ENCODE data around the gene UBQLN4.

The UBQLN4 gene

DNA sequence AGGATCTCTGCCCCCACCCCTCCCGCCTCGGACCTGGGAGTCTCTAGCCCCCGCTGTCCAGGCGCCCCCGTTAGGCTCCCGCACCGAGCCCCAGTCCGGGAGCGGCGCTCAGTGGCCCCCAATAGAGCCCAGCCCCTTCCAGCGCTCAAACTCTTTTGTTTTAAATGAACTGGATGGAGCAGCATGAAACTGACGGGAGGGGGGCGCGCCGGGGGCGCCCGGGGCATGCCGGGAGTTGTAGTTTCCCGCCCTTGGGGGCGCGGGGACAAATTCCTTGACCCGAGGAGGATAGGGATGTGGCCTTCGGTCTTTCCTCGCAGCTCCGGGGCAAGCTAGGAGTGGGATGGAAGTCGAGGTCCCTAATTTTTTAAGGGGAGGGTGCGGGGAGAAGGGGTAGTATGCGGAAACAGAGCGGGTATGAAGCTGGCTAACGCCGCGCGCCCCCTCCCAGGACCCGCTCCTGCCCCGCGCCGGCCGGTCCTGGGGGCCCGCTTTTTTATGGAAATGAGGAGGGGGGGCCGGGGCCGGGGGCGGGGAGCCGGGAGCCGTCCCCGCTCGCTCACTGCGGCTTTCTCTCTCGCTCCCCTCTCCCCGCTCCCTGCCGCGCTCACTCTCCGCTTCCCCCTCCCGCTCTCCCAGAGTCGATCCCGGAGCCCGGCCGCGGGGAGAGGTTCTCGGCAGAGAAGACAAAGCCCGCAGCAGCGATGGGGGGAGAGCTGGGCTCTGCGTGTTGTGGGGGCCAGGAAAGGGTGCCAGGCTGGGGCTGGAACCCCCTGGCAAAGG lies 28.9 kb upstream of the UBQLN4 start, which contains the start of gene MEX3A:
Gene MEX3A, minus strand, starts transcription at position 157 of the 783 bp plus-strand sequence. CDS start 467 bp downstream, outside the sequence.
- peak within 1 kb of the TSS; percentile 94 for H3K4me3 ChIP-seq (ENCODE audit: low read length, poor library complexity, severe bottlenecking)
- H3K4me1 ChIP-seq (ENCODE audit: insufficient read depth, low read length, poor library complexity, severe bottlenecking): peaks cover 35% of the 10 kb centered on the region
- H2AFZ ChIP-seq (ENCODE audit: low read length): peak within 1 kb of the TSS; percentile 94
- peaks cover 46% of the 10 kb centered on the region for H3K79me2 ChIP-seq (ENCODE audit: insufficient read depth, low read length)
- H3K9me3 ChIP-seq (ENCODE audit: insufficient read depth, low read depth, low read length): no peaks in the 10 kb centered on the region
- no peak for TF ChIP-seq CTCF (conservative IDR thresholded peaks at IDR 0.05; ENCODE audit: low read length)
- TF ChIP-seq EZH2phosphoT487 (IDR thresholded peaks at IDR 0.05; ENCODE audit: borderline replicate concordance): no peak
- H3F3A ChIP-seq (ENCODE audit: low read depth): no peaks in the 10 kb centered on the region
- H3K4me2 ChIP-seq (ENCODE audit: low read depth, low read length, poor library complexity, severe bottlenecking): peak within 1 kb of the TSS; percentile 99
- no peaks in the 10 kb centered on the region for H3K9me2 ChIP-seq (replicated peaks; ENCODE audit: low read depth, low read length)
- H4K20me1 ChIP-seq (ENCODE audit: insufficient read depth, low read length, poor library complexity, severe bottlenecking): peaks cover 28% of the 10 kb centered on the region
- peaks cover 2% of the 10 kb centered on the region; the same call in 1 of the 2 replicates for H3K36me3 ChIP-seq (ENCODE audit: insufficient read depth, low read length)
- peak within 1 kb of the TSS; percentile 88 for H3K9ac ChIP-seq (ENCODE audit: low read depth, low read length, poor library complexity, severe bottlenecking)
- no peaks in the 10 kb centered on the region for H3K27me3 ChIP-seq (ENCODE audit: insufficient read depth, low read length, poor library complexity, severe bottlenecking)

- peak overlapping the region; percentile 94 for H2AFZ ChIP-seq (ENCODE audit: low read length)
- no peaks in the 10 kb centered on the region for H3K9me3 ChIP-seq (ENCODE audit: insufficient read depth, low read depth, low read length)
- H3K9ac ChIP-seq (ENCODE audit: low read depth, low read length, poor library complexity, severe bottlenecking): peak overlapping the region; percentile 88
- no peaks in the 10 kb centered on the region for H3F3A ChIP-seq (ENCODE audit: low read depth)
- H3K4me3 ChIP-seq (ENCODE audit: low read length, poor library complexity, severe bottlenecking): peak overlapping the region; percentile 94
- peaks cover 7% of the 10 kb centered on the region; the same call in 1 of the 2 replicates for H3K36me3 ChIP-seq (ENCODE audit: insufficient read depth, low read length)
- peaks cover 35% of the 10 kb centered on the region for H3K4me1 ChIP-seq (ENCODE audit: insufficient read depth, low read length, poor library complexity, severe bottlenecking)
- H3K4me2 ChIP-seq (ENCODE audit: low read depth, low read length, poor library complexity, severe bottlenecking): peak overlapping the region; percentile 94
- H3K27me3 ChIP-seq (ENCODE audit: insufficient read depth, low read length, poor library complexity, severe bottlenecking): no peaks in the 10 kb centered on the region
- H3K9me2 ChIP-seq (replicated peaks; ENCODE audit: low read depth, low read length): no peaks in the 10 kb centered on the region
- peaks cover 49% of the 10 kb centered on the region for H3K79me2 ChIP-seq (ENCODE audit: insufficient read depth, low read length)
- peaks cover 30% of the 10 kb centered on the region for H4K20me1 ChIP-seq (ENCODE audit: insufficient read depth, low read length, poor library complexity, severe bottlenecking)
- TF ChIP-seq CTCF (conservative IDR thresholded peaks at IDR 0.05; ENCODE audit: low read length) (no peak), EZH2phosphoT487 (IDR thresholded peaks at IDR 0.05; ENCODE audit: borderline replicate concordance) (no peak)
These were observed 28.3 kb upstream of the UBQLN4 start for GRCh38 chr1:156081917-156082308.

- no peaks in the 10 kb centered on the region for H3F3A ChIP-seq (ENCODE audit: low read depth)
- peak overlapping the region; percentile 94 for H3K4me3 ChIP-seq (ENCODE audit: low read length, poor library complexity, severe bottlenecking)
- peak overlapping the region; percentile 99 for H3K4me2 ChIP-seq (ENCODE audit: low read depth, low read length, poor library complexity, severe bottlenecking)
- peaks cover 52% of the 10 kb centered on the region for H3K79me2 ChIP-seq (ENCODE audit: insufficient read depth, low read length)
- peak overlapping the region; percentile 88 for H3K9ac ChIP-seq (ENCODE audit: low read depth, low read length, poor library complexity, severe bottlenecking)
- peaks cover 35% of the 10 kb centered on the region for H3K4me1 ChIP-seq (ENCODE audit: insufficient read depth, low read length, poor library complexity, severe bottlenecking)
- no peaks in the 10 kb centered on the region for H3K9me2 ChIP-seq (replicated peaks; ENCODE audit: low read depth, low read length)
- no peaks in the 10 kb centered on the region for H3K27me3 ChIP-seq (ENCODE audit: insufficient read depth, low read length, poor library complexity, severe bottlenecking)
- peaks cover 31% of the 10 kb centered on the region for H4K20me1 ChIP-seq (ENCODE audit: insufficient read depth, low read length, poor library complexity, severe bottlenecking)
- H2AFZ ChIP-seq (ENCODE audit: low read length): peak overlapping the region; percentile 94; the same call in 1 of the 2 replicates
- H3K9me3 ChIP-seq (ENCODE audit: insufficient read depth, low read depth, low read length): no peaks in the 10 kb centered on the region
- TF ChIP-seq EZH2phosphoT487 (IDR thresholded peaks at IDR 0.05; ENCODE audit: borderline replicate concordance) (no peak), CTCF (conservative IDR thresholded peaks at IDR 0.05; ENCODE audit: low read length) (no peak)
- peaks cover 13% of the 10 kb centered on the region; the same call in 1 of the 2 replicates for H3K36me3 ChIP-seq (ENCODE audit: insufficient read depth, low read length)
These were observed 27.8 kb upstream of the UBQLN4 start for GRCh38 chr1:156081180-156081916.
